ENCODE data around the gene BSDC1.
"Not testable (repeated sequence)": the region's sequence is repeated elsewhere in the genome, so short reads cannot be mapped to it uniquely, and the experiment has no call there.

The BSDC1 gene

GRCh38 chr1:32361308-32361673 lies 33.0 kb downstream of the BSDC1 start:
- FAIRE-seq (no peak), DNase-seq (ENCODE audit: insufficient read length, low spot score) (no peak)
- no peak for TF ChIP-seq POLR2A (IDR thresholded peaks at IDR 0.05; ENCODE audit: low read depth, low read length)
- no peak for TF ChIP-seq PAX5 (IDR thresholded peaks at IDR 0.05; ENCODE audit: insufficient read depth, low read length, severe bottlenecking)
- no peak for TF ChIP-seq POU2F2 (IDR thresholded peaks at IDR 0.05; ENCODE audit: low read depth, low read length)
- TF ChIP-seq SPI1 (IDR thresholded peaks at IDR 0.05; ENCODE audit: low read depth, low read length): no peak
- TF ChIP-seq TAF1 (IDR thresholded peaks at IDR 0.05; ENCODE audit: low read depth, low read length): no peak
- TF ChIP-seq POLR2AphosphoS5 (IDR thresholded peaks at IDR 0.05; ENCODE audit: low read depth, low read length): no peak

GRCh38 chr1:32358435-32358834 lies 35.8 kb downstream of the BSDC1 start:
- no peak for FAIRE-seq
- DNase-seq (ENCODE audit: insufficient read length, low spot score): no peak
- no peak for TF ChIP-seq POLR2A (IDR thresholded peaks at IDR 0.05; ENCODE audit: low read depth, low read length)
- no peak for TF ChIP-seq POU2F2 (IDR thresholded peaks at IDR 0.05; ENCODE audit: low read depth, low read length)
- no peak for TF ChIP-seq SPI1 (IDR thresholded peaks at IDR 0.05; ENCODE audit: low read depth, low read length)
- no peak for TF ChIP-seq TAF1 (IDR thresholded peaks at IDR 0.05; ENCODE audit: low read depth, low read length)
- no peak for TF ChIP-seq POLR2AphosphoS5 (IDR thresholded peaks at IDR 0.05; ENCODE audit: low read depth, low read length)
- TF ChIP-seq PAX5 (IDR thresholded peaks at IDR 0.05; ENCODE audit: insufficient read depth, low read length, severe bottlenecking): no peak

- no peak for FAIRE-seq
- no peak for TF ChIP-seq SPI1 (IDR thresholded peaks at IDR 0.05; ENCODE audit: low read depth, low read length)
- TF ChIP-seq PAX5 (IDR thresholded peaks at IDR 0.05; ENCODE audit: insufficient read depth, low read length, severe bottlenecking): no peak
- TF ChIP-seq POU2F2 (IDR thresholded peaks at IDR 0.05; ENCODE audit: low read depth, low read length): no peak
- no peak for TF ChIP-seq POLR2AphosphoS5 (IDR thresholded peaks at IDR 0.05; ENCODE audit: low read depth, low read length)
- no peak for TF ChIP-seq POLR2A (IDR thresholded peaks at IDR 0.05; ENCODE audit: low read depth, low read length)
- DNase-seq (ENCODE audit: insufficient read length, low spot score): no peak
Measured at GRCh38 chr1:32357614-32358013, 36.6 kb downstream of the BSDC1 start.

- TF ChIP-seq SPI1 (IDR thresholded peaks at IDR 0.05; ENCODE audit: low read depth, low read length): no peak
- no peak for TF ChIP-seq POLR2A (IDR thresholded peaks at IDR 0.05; ENCODE audit: low read depth, low read length)
- no peak for TF ChIP-seq POLR2AphosphoS5 (IDR thresholded peaks at IDR 0.05; ENCODE audit: low read depth, low read length)
- TF ChIP-seq TAF1 (IDR thresholded peaks at IDR 0.05; ENCODE audit: low read depth, low read length): no peak
- no peak for TF ChIP-seq POU2F2 (IDR thresholded peaks at IDR 0.05; ENCODE audit: low read depth, low read length)
- TF ChIP-seq PAX5 (IDR thresholded peaks at IDR 0.05; ENCODE audit: insufficient read depth, low read length, severe bottlenecking): no peak
- no peak for FAIRE-seq
Measured at GRCh38 chr1:32356478-32356877, 37.8 kb downstream of the BSDC1 start.

GRCh38 chr1:32355778-32356177 lies 38.5 kb downstream of the BSDC1 start:
- FAIRE-seq; DNase-seq (ENCODE audit: insufficient read length, low spot score): not testable (repeated sequence)

More at GRCh38 chr1:32356478-32356877, 37.8 kb downstream of the BSDC1 start:
- no peak for DNase-seq (ENCODE audit: insufficient read length, low spot score)

- DNase-seq (ENCODE audit: insufficient read length, low spot score): no peak
Measured at GRCh38 chr1:32353886-32354570, 40.2 kb downstream of the BSDC1 start.

GRCh38 chr1:32353431-32353830 lies 40.8 kb downstream of the BSDC1 start:
- DNase-seq (ENCODE audit: insufficient read length, low spot score) (no peak), FAIRE-seq (no peak)
- TF ChIP-seq POLR2A (IDR thresholded peaks at IDR 0.05; ENCODE audit: low read depth, low read length): no peak
- no peak for TF ChIP-seq POLR2AphosphoS5 (IDR thresholded peaks at IDR 0.05; ENCODE audit: low read depth, low read length)
- TF ChIP-seq PAX5 (IDR thresholded peaks at IDR 0.05; ENCODE audit: insufficient read depth, low read length, severe bottlenecking): no peak
- no peak for TF ChIP-seq SPI1 (IDR thresholded peaks at IDR 0.05; ENCODE audit: low read depth, low read length)
- TF ChIP-seq POU2F2 (IDR thresholded peaks at IDR 0.05; ENCODE audit: low read depth, low read length): no peak
- TF ChIP-seq TAF1 (IDR thresholded peaks at IDR 0.05; ENCODE audit: low read depth, low read length): no peak

More at GRCh38 chr1:32353886-32354570, 40.2 kb downstream of the BSDC1 start:
- TF ChIP-seq POLR2AphosphoS5 (IDR thresholded peaks at IDR 0.05; ENCODE audit: low read depth, low read length) (no peak), POLR2A (IDR thresholded peaks at IDR 0.05; ENCODE audit: low read depth, low read length) (no peak), POU2F2 (IDR thresholded peaks at IDR 0.05; ENCODE audit: low read depth, low read length) (no peak), SPI1 (IDR thresholded peaks at IDR 0.05; ENCODE audit: low read depth, low read length) (no peak), TAF1 (IDR thresholded peaks at IDR 0.05; ENCODE audit: low read depth, low read length) (no peak), PAX5 (IDR thresholded peaks at IDR 0.05; ENCODE audit: insufficient read depth, low read length, severe bottlenecking) (no peak)
- FAIRE-seq: no peak

GRCh38 chr1:32352831-32353383 lies 41.3 kb downstream of the BSDC1 start:
- FAIRE-seq: no peak
- no peak for DNase-seq (ENCODE audit: insufficient read length, low spot score)
- TF ChIP-seq SPI1 (IDR thresholded peaks at IDR 0.05; ENCODE audit: low read depth, low read length): no peak
- TF ChIP-seq TAF1 (IDR thresholded peaks at IDR 0.05; ENCODE audit: low read depth, low read length): no peak
- TF ChIP-seq POU2F2 (IDR thresholded peaks at IDR 0.05; ENCODE audit: low read depth, low read length): no peak
- no peak for TF ChIP-seq PAX5 (IDR thresholded peaks at IDR 0.05; ENCODE audit: insufficient read depth, low read length, severe bottlenecking)
- TF ChIP-seq POLR2AphosphoS5 (IDR thresholded peaks at IDR 0.05; ENCODE audit: low read depth, low read length): no peak
- TF ChIP-seq POLR2A (IDR thresholded peaks at IDR 0.05; ENCODE audit: low read depth, low read length): no peak

- DNase-seq (ENCODE audit: insufficient read length, low spot score) (no peak), FAIRE-seq (no peak)
- TF ChIP-seq SPI1 (IDR thresholded peaks at IDR 0.05; ENCODE audit: low read depth, low read length): no peak
- TF ChIP-seq POU2F2 (IDR thresholded peaks at IDR 0.05; ENCODE audit: low read depth, low read length): no peak
- TF ChIP-seq POLR2A (IDR thresholded peaks at IDR 0.05; ENCODE audit: low read depth, low read length): no peak
- TF ChIP-seq PAX5 (IDR thresholded peaks at IDR 0.05; ENCODE audit: insufficient read depth, low read length, severe bottlenecking): no peak
Measured at GRCh38 chr1:32352239-32352745, 41.9 kb downstream of the BSDC1 start.
